Osteoblast (primary cell): Measurements from ENCODE around the gene GSK3B. TPM values are rescaled to one million over a fixed set of nuclear protein-coding genes. Genes with fewer than 3 reads are reported as not detected.
"Not testable (repeated sequence)": the region's sequence is repeated elsewhere in the genome, so short reads cannot be mapped to it uniquely, and the experiment has no call there.

ENCODE experiments used
- DNase-seq: peaks from one replicate; pipeline ENCODE4 v3.0.0; 2011; ENCODE audit warnings: low spot score, mixed read lengths; ENCODE audit not compliant: insufficient read length; ENCODE audit errors: missing footprints
- H2AFZ ChIP-seq: 2 replicates; pipeline ENCODE4 v1.6.0; 2011; ENCODE audit warnings: mild to moderate bottlenecking, low read length
- H3K27ac ChIP-seq: 2 replicates; pipeline ENCODE4 v1.5.1; 2011; ENCODE audit warnings: mild to moderate bottlenecking, low read depth, low read length, moderate library complexity
- H3K27me3 ChIP-seq: 2 replicates; pipeline ENCODE4 v1.6.0; 2012; ENCODE audit warnings: mild to moderate bottlenecking, control low read depth, inconsistent platforms, low read length, moderate library complexity; ENCODE audit not compliant: insufficient read depth
- H3K36me3 ChIP-seq: 2 replicates; pipeline ENCODE4 v1.5.1; 2011; ENCODE audit warnings: mild to moderate bottlenecking, low read length, control low read depth, moderate library complexity; ENCODE audit not compliant: insufficient read depth
- H3K4me1 ChIP-seq: 2 replicates; pipeline ENCODE4 v1.5.1; 2011; ENCODE audit warnings: mild to moderate bottlenecking, low read length, control low read depth, moderate library complexity; ENCODE audit not compliant: insufficient read depth
- H3K4me2 ChIP-seq: 2 replicates; pipeline ENCODE4 v1.6.0; 2011; ENCODE audit warnings: mild to moderate bottlenecking, low read length; ENCODE audit not compliant: insufficient read depth
- H3K4me3 ChIP-seq: fragments of 200-600 bp; sonication (generic); 3 replicates; pipeline ENCODE4 v1.5.1; 2012; ENCODE audit warnings: mild to moderate bottlenecking, low read length, inconsistent platforms; ENCODE audit not compliant: insufficient read depth
- H3K79me2 ChIP-seq: 2 replicates; pipeline ENCODE4 v1.6.0; 2012; ENCODE audit warnings: mild to moderate bottlenecking, low read length, control low read depth, inconsistent platforms; ENCODE audit not compliant: insufficient read depth
- H3K9me3 ChIP-seq: 2 replicates; pipeline ENCODE4 v1.5.1; 2011; ENCODE audit warnings: low read depth, low read length, control low read depth
- H4K20me1 ChIP-seq: 2 replicates; pipeline ENCODE4 v1.6.0; 2012; ENCODE audit warnings: mild to moderate bottlenecking, low read length, control low read depth; ENCODE audit not compliant: insufficient read depth
- CTCF ChIP-seq: IDR thresholded peaks from 2 replicates; pipeline ENCODE4 v1.5.1; 2011; ENCODE audit warnings: mild to moderate bottlenecking, low read depth, low read length, moderate library complexity; ENCODE audit errors: extremely low read depth
- total RNA-seq: library from RNA; depleted of rRNA; stranded (reverse); fragments of >200 nt; gene quantifications from 2 replicates; pipeline ENCODE4 v1.2.3, GENCODE V29; 2012

The GSK3B gene
- total RNA-seq, 1 donor, result 87.9 TPM

GRCh38 chr3:120013481-120013880, 80.8 kb downstream of the GSK3B start:
- Histone ChIP-seq H3K4me3 (no peak overlapping the region), H3K27me3 (no peaks in the 10 kb centered on the region), H3K36me3 (no peaks in the 10 kb centered on the region), H3K27ac (no peak overlapping the region), H3K9me3 (no peaks in the 10 kb centered on the region), H3K4me2 (no peak overlapping the region), H4K20me1 (peaks cover 77% of the 10 kb centered on the region), H3K79me2 (peaks cover 98% of the 10 kb centered on the region), H2AFZ (no peak overlapping the region), H3K4me1 (peaks cover 5% of the 10 kb centered on the region)
- DNase-seq, result peak; percentile 59
- TF ChIP-seq CTCF, result no peak

- H2AFZ ChIP-seq, H3K4me1 ChIP-seq, H3K4me2 ChIP-seq, DNase-seq, H3K27me3 ChIP-seq, H3K36me3 ChIP-seq, H3K27ac ChIP-seq, H3K4me3 ChIP-seq, H3K9me3 ChIP-seq: not testable (repeated sequence)
- Histone ChIP-seq H3K79me2 (peaks cover 97% of the 10 kb centered on the region), H4K20me1 (peaks cover 39% of the 10 kb centered on the region)
Measured at GRCh38 chr3:120005741-120006140, 88.5 kb downstream of the GSK3B start.

GRCh38 chr3:120004008-120004498, 90.2 kb downstream of the GSK3B start:
- not testable (repeated sequence) for H3K9me3 ChIP-seq, H3K4me1 ChIP-seq, H3K36me3 ChIP-seq, H3K4me2 ChIP-seq, H2AFZ ChIP-seq, H3K27me3 ChIP-seq, H3K27ac ChIP-seq, DNase-seq
- peaks cover 96% of the 10 kb centered on the region for H3K79me2 ChIP-seq
- peaks cover 30% of the 10 kb centered on the region for H4K20me1 ChIP-seq
- H3K4me3 ChIP-seq, result peak overlapping the region; percentile 13

DNA sequence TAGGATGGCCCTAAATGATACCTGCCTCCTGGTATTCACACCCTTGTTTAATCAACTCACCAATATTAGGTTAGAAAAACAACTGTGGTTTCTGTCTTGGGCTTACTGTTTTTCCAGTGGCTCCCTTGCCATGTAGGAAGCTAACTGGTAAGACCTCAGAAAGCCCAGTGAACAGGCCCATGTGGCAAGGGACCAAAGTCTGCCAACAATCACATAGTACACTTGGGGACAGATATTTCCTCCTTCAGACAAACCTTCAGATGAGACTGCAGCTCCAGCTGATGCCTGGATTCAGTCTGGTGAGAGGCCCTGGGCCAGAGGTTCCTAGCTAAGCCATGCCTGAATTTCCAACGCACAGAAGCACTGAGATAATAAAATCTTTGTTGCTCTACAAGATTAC, 96.1 kb downstream of the GSK3B start:
- Histone ChIP-seq H3K9me3 (no peaks in the 10 kb centered on the region), H3K4me1 (peaks cover 5% of the 10 kb centered on the region), H3K27me3 (no peaks in the 10 kb centered on the region), H4K20me1 (peaks cover 27% of the 10 kb centered on the region), H3K4me2 (no peak overlapping the region), H3K36me3 (no peaks in the 10 kb centered on the region), H3K4me3 (no peak overlapping the region), H3K79me2 (peaks cover 91% of the 10 kb centered on the region), H2AFZ (no peak overlapping the region), H3K27ac (no peak overlapping the region)
- TF ChIP-seq CTCF, result no peak
- no peak for DNase-seq

DNA sequence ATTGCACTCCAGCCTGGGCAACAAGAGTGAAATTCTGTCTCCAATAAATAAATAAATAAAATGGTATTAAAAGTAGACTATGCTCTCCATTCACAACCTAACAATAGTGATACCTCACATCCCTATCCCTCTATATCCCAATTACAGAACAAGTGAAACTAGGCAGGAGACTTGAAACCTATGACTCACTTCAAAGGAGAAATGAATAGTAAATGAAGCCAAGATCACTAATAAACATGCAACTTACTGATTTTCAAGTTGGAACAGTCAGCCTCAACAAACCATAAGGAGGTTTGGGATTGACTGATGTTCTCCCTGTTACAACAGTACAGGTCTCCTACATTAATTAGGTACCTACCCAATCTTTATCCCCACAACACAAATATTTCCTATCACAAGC, 103.4 kb downstream of the GSK3B start:
- TF ChIP-seq CTCF, result no peak
- DNase-seq, result no peak
- Histone ChIP-seq H3K36me3 (no peaks in the 10 kb centered on the region), H2AFZ (no peak overlapping the region), H3K27ac (no peak overlapping the region), H3K79me2 (peaks cover 96% of the 10 kb centered on the region), H3K9me3 (no peaks in the 10 kb centered on the region), H3K4me1 (peaks cover 12% of the 10 kb centered on the region), H4K20me1 (peaks cover 65% of the 10 kb centered on the region), H3K27me3 (no peaks in the 10 kb centered on the region), H3K4me3 (no peak overlapping the region), H3K4me2 (no peak overlapping the region)
